HG03342 (cell line): Measurements from ENCODE around the gene GBX1.

Experiments used
- ATAC-seq: cut with Tn5 transposase; IDR thresholded peaks from one replicate; pipeline ENCODE4 v1.9.1; 2021; ENCODE audit warnings: mild to moderate bottlenecking, moderate library complexity; ENCODE audit not compliant: unreplicated experiment

GBX1 gene

DNA sequence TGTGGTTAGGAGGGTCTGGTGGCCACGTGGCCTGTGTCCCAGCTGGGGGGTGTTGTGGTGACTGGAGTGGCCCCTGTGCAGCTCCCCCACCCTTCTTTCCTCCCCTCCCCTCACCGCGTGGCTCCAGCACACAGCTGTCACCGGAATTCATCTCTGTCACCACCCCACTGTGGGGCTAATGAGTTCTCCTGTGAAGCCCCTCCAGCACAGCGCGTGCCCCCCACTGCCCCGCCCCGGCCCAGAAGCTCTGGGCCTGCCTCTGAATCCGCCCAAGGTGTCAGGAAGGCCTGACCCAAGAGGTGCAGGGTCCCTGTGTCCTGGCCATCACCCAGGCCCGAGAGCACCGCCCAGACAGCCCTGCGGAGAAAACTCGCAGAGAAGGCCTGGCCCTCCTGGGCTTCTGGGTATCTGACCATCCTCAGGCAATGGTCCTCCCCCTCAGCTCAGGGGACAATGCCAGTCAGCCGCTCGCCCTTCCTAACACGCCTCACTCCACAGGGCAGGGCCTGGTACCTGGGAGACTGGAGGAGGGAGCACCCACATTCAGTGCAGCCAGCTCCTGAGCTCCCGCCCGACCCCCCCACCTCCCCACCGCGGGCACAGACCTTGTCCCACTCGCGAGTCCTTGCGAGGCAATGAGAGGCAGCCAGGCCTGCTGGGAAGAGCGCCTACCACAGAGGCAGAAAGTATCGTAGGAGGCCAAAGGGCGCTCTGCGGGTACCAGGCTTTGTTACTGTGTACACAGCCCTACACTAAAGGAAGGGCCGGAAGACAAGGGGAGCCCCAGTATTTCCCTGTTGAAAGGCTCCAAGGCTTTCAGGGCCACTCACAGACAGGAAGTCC lies 38.2 kb downstream of the GBX1 start:
- ATAC-seq: no peak

DNA sequence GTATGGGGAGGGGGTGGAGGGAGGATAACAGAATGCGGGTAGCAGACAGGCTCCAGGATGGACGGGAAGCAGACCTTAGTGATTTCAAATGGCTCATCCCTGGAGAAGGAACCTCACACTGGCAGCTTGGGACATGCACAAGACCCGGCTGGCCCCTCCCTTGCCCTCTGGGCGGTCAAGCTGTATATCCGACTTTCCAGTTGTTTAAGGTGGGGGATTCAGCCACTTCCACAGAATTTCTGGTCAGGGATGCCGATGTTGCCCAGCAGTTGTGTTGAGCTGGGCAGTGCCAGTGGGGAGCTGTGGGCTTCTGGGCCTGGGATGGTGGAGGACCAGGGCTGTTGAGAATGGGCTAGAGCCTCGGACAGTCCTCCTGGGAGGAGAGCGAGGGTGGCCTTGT lies 38.8 kb downstream of the GBX1 start:
- ATAC-seq: no peak

DNA sequence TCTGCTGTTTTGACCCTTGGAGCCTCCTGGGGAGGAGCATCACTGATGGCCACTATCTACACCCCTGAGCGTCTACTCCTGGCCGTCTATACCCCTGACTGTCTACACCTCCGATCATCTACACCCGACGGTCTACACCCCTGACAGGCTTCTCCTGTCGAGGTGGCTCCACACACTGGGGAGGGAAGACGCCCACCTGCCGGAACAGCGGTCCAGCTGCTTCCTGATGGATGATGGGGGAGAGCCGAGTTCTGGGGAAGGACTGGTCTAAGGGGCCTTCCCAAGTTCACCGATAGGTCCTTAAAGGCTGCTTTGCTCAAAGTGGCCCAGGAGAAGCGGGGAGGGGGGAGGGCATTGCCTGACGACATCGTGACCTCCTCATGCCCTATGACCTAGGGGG lies 39.4 kb downstream of the GBX1 start:
- ATAC-seq: no peak

DNA sequence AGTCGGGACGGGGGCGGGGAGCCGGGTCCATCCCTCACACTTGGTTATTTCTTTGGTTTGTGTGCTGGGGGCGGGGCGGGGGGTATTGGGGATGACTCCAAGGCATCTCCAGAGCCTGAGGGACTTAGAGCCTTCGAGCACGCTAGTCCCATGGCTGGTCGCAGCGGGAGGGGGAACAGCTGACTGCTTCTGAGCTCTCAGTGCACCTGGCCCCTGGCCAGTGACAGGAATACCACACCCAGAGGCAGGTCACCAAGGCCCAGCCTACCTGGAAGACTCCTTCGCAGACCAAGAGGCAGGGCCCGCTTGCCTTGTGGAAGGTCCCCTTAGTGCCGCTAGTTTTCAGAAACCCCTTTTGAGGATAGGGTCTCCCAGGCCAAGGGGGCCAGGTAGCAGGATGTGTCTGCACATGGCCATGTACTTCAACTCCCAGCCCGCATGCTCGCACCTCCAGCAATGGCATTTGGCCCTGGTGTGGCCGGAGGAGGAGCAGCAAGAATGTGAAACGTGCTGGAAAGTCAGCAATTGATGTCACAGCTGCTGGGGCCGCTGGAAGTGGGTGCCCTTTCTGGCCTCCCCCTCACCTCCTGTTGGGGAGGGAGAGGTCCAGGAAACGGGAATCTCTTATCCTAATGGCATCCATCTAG lies 40.9 kb downstream of the GBX1 start:
- no peak for ATAC-seq

DNA sequence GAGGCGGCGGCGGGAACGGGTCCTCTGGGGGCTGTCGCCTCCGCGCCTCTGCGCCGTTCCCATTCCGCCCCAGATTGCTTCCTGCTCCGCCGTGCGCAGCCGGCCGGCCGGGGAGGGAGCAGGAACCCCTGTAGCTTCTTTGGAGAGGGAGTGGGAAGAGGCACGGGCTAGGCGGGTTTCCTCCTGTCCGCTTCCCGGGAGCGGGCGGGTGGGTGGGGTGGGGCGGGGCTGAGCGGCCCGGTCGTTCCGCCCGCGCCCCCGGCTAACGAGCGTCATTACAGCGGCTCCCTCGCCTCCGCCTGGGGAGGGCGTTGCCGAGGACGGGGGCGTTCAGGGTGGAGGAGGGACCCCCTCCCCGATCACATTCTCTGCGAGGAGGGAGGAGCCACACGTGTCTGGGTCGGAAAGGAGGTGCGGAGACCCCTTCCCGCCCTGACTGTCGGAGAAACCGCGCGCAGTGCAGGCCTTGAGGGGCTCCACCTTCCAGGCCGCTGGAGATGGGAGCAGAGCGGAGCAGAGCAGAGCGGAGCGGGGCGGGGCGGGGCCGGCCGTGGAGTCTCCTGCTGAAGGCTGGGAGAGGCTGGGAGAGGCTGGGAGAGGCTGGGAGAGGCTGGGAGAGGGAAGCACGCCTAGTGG lies 41.5 kb downstream of the GBX1 start:
- no peak for ATAC-seq

DNA sequence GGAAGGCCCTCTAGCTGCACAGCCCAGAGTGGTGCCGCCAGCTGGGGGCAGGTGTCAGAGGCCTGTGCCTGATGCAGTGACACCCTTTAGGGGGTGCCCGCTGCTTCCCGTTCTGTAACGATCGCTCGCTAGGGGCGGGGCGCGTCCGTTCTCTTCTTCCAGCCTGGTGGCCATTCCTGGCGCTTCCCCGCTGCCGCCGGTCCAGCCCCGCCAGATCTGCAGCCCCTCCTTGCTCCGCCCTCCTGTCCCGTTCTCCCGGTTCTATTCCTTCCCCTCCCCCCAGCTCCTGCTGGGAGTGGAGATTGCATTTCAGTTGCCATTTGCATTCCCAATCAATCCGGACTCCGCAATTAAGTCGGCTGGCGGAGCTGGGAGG lies 42.0 kb downstream of the GBX1 start:
- no peak for ATAC-seq

DNA sequence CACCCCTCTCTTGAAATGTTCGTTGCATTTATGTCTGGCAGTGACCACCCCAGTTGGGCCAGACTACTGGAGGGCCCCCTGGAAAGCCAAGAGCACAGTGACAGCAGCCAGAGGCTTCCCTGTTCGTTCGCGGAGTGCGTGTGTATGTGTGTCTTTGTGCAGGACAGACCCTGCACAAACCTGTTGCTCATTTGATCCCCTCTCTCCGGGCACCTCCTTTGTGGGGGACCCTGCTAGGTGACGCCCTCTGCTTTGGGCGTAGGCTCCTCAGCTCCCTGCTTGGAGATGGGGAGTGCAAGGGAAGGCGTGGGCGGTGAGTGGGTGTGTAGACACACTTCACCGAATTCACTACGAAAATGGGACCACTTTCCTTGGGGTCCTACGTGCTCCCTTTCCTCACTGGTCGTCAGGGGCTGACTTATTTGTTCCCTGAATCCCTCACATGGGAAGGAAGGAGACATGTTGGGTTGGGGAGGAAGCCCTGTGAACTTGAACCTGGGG lies 42.5 kb downstream of the GBX1 start:
- ATAC-seq: no peak

DNA sequence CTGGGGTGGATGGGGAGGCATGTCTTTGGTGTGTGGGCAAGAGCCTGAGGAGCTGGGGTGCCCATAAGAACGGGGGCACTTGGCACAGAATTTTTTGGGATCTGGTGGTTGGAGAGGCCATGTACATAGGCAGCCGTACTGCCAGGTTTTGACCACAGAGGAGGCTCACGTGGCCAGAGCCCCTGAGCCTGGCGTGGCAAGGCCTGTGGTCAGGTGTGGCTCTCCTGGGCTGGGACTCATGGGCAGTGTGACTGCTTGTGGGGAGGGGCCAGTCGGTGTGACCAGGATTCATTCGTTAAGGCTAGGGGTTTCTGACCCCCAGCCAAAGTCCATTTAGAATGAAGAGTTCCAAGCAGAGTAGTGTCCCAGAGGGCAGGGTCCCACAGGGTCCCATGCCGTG lies 43.0 kb downstream of the GBX1 start:
- ATAC-seq: no peak

DNA sequence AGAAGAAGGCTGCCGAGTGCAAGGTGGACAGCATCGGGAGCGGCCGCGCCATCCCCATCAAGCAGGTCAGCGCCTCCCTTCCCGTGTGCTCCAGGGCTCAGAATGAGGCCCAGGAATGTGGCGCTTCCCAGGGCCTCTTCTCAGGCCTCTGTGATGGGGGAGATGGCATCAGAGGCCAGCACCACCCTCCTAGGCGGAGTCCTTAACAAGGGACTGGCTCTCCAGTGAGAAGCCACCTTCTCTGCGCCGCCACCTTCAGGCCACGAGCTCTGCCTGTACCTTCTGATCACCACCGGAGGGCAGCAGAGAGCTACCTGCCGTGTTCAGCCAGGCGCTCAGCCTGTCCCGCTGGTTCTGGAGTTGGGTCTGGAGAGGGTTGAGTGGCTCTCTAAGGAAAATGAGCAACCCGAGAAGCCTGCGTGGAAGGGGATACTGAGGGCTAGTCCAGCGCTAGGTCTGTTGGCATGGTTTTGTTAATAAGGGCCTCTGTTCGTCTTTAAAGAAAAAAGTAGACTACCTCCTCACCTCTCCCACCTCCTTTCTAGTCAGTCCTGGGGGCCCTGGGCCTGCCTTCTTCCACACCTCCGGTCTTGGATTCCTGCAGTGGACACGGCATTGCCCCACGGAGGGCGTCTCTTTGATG lies 43.6 kb downstream of the GBX1 start:
- ATAC-seq: peak; percentile 92

DNA sequence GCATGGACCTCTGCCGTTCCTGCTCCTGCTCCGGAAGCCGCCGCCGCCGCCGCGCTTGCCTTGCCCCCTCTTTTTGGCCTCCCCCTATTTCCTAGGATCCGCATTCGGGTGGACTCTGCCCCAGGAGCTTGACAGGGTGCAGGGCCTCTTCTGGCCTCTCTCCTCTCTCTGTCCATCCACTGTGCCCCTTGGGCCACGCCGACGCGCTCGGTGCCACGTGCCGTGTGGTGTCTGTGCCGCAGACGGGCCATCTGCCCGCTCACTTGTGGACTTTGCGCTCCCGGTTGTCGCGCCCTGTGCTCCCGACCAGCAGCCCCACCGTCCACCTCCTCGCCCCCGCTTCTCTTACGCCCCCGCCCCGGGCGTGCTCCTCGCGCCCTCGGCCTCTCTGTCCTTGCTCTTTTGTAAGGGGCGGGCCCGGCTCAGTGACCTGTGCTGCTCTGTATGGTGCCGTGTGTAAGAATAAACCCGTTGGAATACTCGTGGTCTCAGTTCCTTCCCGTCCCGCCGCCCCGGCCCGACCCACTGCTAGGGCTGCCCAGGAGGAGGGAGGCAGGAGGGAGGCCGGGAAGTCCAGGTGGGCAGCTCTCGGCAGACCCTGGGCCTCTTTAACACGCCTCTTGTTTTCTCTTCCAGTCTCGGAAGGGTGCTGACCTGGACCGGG lies 44.2 kb downstream of the GBX1 start:
- ATAC-seq: no peak

DNA sequence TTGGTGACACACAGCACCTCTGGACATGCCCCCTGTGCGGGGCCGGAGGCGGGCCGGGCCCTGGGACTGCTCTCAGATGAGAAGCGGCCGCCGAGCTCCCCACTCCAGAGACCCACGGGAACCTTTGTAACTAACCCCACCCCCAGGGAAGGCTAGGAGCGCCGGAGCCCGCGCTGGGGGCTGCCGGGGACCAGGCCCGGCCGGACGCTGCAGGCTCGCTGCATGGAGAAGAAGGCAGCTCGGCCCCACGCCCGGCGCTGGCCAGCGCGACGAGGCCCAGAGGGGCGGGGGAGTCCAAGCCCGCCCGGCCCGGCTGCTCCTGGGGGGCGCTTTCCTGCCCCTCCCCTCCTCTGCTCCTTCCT lies 44.7 kb downstream of the GBX1 start:
- no peak for ATAC-seq

DNA sequence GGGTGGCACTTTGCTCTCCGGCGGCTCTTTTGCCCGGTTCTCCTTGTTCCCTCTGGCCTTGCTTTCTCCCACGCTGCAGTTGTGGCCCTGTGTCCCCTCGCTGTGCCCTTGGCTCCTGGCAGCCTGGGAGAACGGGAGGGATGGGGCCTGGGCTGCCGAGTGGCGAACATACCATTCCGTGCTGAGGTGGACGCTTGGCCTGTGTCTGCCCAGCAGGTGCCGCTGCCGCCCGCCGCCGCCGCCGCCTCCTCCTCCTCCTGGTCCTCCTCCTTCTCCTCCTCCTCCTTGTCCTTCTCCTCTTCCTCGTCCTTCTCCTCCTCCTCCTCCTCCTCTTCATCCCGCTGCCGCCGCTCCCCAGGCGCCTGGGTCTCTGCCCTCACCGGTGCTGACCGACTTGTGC lies 45.2 kb downstream of the GBX1 start:
- ATAC-seq: no peak

DNA sequence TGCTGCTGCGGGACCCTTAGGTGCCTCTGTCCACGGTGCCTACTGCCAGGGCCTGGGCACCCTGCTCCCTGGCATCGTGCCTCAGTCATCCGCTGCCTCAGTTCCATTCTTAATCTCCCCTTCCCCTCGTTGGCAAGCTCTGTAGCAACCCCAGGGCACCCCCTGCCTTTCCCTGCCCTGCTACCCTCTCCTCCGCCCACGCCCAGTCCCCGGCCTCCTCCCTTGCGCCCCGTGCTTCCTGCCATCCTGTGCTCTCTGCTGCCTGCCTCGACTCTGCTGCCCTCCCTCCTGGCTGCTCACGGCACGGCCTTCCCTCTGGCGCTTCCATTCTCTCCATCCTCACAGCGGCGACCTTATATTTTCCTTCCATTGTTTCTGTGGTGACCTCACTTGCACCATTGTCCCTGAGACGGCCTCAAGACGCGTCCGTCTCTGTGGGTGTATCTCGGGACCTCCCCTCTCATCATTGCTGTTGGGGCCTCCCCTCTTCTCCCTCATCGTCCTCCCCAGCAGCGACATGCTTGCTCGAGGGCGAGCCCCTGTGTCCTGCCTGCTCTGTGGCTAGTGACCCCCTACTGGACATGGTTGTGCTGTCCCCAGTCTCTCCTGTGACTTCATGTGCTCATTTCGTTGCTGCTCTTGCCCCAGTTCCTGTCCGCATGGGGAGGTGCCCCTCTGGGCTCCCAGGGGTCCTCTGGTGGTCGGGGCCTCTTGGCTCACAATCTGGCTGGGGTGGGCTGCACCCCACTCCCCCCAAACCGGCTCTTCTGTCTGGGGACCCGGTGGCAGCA lies 45.9 kb downstream of the GBX1 start:
- no peak for ATAC-seq

DNA sequence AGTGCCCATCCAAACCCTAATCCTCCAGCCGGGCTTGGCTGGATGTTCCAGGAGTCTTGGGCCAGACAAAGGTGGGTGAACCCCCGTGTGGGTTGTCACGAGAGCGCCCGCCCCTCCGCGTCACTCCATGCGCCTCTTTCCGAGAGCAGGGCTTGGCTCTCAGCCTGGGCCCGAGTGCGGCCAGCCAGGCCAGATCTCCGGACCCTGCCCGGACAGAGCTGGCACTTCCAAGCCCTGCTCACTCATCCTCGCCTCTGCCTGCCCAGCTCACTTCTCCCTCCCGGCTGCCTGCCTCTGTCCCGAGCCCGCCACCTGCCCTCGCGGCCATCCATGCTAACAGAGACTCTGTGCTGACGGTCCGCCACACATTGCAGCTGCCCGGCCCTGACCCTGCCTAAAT lies 46.6 kb downstream of the GBX1 start:
- no peak for ATAC-seq

DNA sequence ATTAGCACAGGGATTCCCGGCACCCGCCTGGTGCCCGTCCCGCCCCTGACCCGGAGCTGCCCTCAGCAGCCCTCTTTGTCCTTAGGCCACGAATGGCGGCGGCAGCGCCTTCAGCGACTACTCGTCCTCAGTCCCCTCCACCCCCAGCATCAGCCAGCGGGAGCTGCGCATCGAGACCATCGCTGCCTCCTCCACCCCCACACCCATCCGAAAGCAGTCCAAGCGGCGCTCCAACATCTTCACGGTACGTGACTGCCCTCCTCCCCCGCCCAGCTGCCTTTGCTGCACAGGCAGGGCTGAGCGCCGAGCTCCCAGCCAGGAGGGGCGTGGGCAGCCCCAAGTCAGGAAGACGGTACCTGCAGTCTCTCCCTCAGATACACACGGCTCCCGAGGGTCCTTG lies 47.6 kb downstream of the GBX1 start:
- ATAC-seq: no peak

DNA sequence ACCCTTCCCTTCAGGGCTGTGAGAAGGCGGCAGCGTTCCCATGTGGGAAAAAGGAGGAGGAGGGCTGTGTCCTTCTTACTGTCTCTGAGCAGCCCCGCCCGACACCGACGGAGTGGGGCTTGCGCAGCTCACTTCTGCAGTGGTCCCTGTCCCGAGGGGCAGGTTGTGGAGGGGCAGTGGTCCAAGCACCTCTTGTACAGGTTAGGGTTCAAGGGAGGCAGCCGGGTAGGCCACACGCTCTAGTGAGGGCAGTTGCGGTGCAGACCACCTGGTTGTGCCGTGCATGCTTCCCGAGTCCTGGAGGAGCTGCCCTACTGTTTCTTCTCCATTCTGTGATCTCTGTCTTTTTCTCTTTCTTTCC lies 48.5 kb downstream of the GBX1 start:
- no peak for ATAC-seq

DNA sequence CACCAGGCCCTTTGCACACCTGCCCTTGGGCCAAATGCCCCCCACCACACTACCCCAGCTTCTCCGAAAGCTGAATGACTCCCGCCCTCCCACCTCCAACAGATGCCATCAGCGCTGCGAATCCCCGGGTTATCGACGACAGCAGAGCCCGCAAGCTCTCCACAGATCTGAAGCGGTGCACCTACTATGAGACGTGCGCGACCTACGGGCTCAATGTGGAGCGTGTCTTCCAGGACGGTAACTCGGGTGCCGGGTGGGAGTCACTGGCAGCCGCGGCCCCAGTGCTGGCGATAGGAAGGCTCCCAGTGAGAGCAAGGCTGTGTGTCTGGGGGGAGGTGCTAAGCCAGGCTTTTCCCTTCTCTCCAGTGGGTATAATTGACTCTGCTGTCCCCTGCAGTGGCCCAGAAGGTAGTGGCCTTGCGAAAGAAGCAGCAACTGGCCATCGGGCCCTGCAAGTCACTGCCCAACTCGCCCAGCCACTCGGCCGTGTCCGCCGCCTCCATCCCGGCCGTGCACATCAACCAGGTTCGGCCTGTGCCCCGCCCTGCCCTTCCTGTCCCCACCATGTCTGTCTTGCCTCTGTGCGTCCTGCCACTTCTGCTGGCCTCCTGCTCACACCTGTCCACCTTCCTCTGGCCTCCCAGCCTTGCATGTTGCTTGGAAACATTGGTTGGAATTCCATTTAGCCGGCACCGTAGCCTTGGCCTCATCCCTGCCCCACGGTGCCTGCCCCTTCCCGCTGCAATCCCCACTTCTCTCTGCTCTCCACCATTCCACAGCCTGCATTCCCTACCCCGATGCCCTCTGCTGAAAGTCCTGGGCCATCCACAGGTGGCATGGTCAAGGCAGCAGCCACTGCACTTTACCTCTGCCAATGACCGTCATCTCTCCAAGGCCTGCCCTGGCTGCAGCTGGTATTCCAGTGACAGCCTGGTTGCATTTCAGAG lies 49.1 kb downstream of the GBX1 start:
- no peak for ATAC-seq

DNA sequence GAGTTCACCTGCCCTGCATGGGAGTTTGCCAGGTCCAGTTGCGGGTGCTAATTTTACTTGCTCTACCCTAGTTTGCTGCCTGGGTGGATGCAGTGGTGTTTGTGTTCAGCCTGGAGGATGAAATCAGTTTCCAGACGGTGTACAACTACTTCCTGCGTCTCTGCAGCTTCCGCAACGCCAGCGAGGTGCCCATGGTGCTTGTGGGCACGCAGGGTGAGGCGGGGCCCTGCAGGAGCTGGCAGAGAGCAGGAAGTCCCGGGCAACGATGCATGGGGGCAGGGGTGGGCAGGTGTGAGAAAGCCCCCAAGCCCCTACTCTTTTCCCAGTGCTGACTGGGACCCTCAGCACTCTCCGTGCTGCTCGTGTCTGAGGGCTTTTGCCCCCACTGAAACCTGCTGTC lies 49.9 kb downstream of the GBX1 start:
- no peak for ATAC-seq
